Progenitor cell of endocrine pancreas (in vitro differentiated cells): ENCODE results near the gene BCAS3. TPM values are rescaled to one million over a fixed set of nuclear protein-coding genes. Genes with fewer than 3 reads are reported as not detected.

Experiments
- DNase-seq: peaks from one replicate; pipeline ENCODE4 v3.0.0; 2021; ENCODE audit warnings: low spot score; ENCODE audit not compliant: unreplicated experiment
- H3K27ac Mint-ChIP-seq: 2 replicates; pipeline ENCODE4 v1.8.0; 2021; ENCODE audit warnings: mild to moderate bottlenecking, moderate library complexity, mixed read lengths
- H3K27me3 Mint-ChIP-seq: 2 replicates; pipeline ENCODE4 v1.8.0; 2021; ENCODE audit warnings: mixed read lengths
- H3K36me3 Mint-ChIP-seq: 2 replicates; pipeline ENCODE4 v1.8.0; 2022; ENCODE audit warnings: mixed read lengths; ENCODE audit not compliant: insufficient read depth
- H3K4me1 Mint-ChIP-seq: 2 replicates; pipeline ENCODE4 v1.8.0; 2021; ENCODE audit warnings: low read depth, mixed read lengths
- H3K4me3 Mint-ChIP-seq: 2 replicates; pipeline ENCODE4 v1.8.0; 2021; ENCODE audit warnings: low read depth, mild to moderate bottlenecking, moderate library complexity, mixed read lengths
- H3K9me3 Mint-ChIP-seq: 2 replicates; pipeline ENCODE4 v1.8.0; 2021; ENCODE audit warnings: low read depth, mixed read lengths
- total RNA-seq: library from RNA; stranded (reverse); gene quantifications from 2 replicates; pipeline ENCODE4 v1.2.1, GENCODE V29; 2021
- TF ChIP-seq, protein P1 (sequence below): fragments of 200-600 bp; sonication (generic); IDR thresholded peaks from one replicate; pipeline ENCODE4 v1.5.0; 2021; ENCODE audit warnings: antibody characterized with exemption, mild to moderate bottlenecking; ENCODE audit not compliant: unreplicated experiment

The BCAS3 gene
- total RNA-seq, 1 donor from 2014 or later: 36.1 TPM

DNA sequence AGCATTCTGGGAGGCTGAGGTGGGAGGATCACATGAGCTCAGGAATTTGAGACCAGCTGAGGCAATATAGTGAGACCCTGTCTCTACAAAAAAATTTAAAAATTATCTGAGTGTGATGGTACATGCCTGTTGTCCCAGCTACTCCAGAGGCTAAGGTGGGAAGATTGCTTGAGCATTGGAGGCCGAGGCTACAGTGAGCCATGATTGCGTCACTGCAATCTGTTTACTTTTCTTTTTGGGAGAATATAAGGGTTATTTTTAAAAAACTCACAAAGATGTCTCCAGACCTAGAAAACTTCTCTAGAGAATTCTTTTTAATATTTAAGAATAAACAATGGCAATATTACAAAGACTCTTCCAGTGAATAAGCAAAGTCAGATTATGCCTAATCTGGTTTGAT, 226.9 kb downstream of the BCAS3 start:
- Mint-ChIP-seq H3K4me3 (no peak overlapping the region), H3K9me3 (no peaks in the 10 kb centered on the region), H3K4me1 (peaks cover 14% of the 10 kb centered on the region), H3K36me3 (peaks cover 6% of the 10 kb centered on the region), H3K27me3 (no peaks in the 10 kb centered on the region), H3K27ac (no peak overlapping the region)
- no peak for DNase-seq
- TF ChIP-seq, protein P1, sequence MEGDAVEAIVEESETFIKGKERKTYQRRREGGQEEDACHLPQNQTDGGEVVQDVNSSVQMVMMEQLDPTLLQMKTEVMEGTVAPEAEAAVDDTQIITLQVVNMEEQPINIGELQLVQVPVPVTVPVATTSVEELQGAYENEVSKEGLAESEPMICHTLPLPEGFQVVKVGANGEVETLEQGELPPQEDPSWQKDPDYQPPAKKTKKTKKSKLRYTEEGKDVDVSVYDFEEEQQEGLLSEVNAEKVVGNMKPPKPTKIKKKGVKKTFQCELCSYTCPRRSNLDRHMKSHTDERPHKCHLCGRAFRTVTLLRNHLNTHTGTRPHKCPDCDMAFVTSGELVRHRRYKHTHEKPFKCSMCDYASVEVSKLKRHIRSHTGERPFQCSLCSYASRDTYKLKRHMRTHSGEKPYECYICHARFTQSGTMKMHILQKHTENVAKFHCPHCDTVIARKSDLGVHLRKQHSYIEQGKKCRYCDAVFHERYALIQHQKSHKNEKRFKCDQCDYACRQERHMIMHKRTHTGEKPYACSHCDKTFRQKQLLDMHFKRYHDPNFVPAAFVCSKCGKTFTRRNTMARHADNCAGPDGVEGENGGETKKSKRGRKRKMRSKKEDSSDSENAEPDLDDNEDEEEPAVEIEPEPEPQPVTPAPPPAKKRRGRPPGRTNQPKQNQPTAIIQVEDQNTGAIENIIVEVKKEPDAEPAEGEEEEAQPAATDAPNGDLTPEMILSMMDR: no peak

DNA sequence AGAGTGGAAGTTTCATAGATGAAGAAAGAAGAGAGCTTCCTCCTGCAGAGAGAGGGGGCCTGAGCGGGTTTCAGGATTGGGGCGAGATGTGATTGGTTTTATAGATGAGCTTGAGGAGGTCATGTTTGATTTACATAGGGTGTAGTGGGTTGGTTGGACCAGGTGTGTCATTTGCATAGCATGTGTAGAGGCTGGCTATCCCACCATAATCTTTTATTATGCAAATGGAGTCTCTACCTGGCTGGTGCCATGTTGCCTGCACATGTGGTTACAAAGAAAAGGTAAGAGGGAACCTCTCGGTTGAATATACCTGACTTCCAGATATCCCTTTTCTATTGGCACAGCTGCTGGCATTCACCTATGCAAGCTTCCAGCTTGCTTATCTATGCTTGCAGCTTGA, 228.1 kb downstream of the BCAS3 start:
- Mint-ChIP-seq H3K27ac (no peak overlapping the region), H3K4me1 (peaks cover 14% of the 10 kb centered on the region), H3K36me3 (peaks cover 8% of the 10 kb centered on the region), H3K4me3 (no peak overlapping the region), H3K9me3 (no peaks in the 10 kb centered on the region), H3K27me3 (no peaks in the 10 kb centered on the region)
- no peak for DNase-seq
- TF ChIP-seq, protein P1: no peak

DNA sequence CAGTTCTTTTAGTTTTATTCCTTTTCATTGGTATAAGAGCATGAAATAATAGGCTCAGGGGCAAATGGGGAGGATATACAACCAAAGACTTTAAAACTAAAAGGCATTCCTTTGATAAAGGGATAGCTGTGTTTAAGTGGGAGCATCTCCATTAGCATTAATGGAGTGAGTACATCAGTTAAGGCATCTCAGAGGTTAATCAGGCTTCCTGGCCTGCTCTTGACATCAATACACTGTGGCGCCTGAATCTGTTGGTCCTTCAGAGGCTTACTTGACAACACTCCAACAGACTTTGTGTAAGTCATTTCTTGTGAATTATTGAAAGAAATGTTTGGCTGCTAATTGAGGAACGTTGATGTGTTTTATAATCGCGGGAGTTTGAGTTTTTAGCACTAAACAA, 230.7 kb downstream of the BCAS3 start:
- Mint-ChIP-seq H3K36me3 (peaks cover 8% of the 10 kb centered on the region), H3K27ac (no peak overlapping the region), H3K4me1 (peaks cover 14% of the 10 kb centered on the region), H3K4me3 (no peak overlapping the region), H3K9me3 (no peaks in the 10 kb centered on the region), H3K27me3 (no peaks in the 10 kb centered on the region)
- no peak for DNase-seq
- TF ChIP-seq, protein P1: no peak

DNA sequence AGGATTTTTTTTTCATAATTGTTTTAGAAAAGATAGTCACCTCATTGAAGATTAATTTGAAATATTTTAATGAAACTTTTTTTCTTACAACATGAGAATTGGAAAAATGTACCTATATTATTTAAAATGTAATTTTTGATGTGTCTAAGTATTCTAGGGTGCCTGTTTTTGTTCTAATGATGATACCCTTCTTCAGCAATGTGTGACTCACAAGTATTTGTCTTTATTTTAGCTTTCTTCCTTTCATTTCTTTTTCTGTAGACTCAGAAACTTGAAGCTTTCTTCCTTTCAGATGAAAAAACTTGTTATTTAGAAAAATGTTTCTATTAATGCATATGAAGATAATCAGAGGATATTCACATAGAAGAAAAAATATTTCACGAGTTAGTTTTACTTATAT, 231.8 kb downstream of the BCAS3 start:
- Mint-ChIP-seq H3K36me3 (peaks cover 6% of the 10 kb centered on the region), H3K9me3 (no peaks in the 10 kb centered on the region), H3K27me3 (no peaks in the 10 kb centered on the region), H3K4me1 (peaks cover 14% of the 10 kb centered on the region), H3K4me3 (no peak overlapping the region), H3K27ac (no peak overlapping the region)
- TF ChIP-seq, protein P1: no peak
- DNase-seq: no peak

DNA sequence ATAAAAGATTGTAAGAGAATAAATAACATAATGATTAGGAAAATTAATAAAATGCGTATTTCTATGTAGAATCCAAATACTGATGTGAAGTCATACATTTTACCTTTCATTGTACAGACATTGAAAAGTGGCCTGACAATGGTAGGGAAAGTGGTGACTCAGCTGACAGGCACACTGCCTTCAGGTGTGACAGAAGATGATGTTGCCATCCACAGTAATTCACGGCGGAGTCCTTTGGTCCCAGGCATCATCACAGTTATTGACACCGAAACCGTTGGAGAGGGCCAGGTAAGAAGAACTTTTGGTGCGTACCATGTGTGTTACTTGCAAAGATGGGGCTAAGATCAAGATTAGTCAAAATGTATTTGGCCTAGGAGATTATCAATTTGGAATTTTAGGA, 232.8 kb downstream of the BCAS3 start:
- Mint-ChIP-seq H3K9me3 (no peaks in the 10 kb centered on the region), H3K4me1 (peaks cover 14% of the 10 kb centered on the region), H3K27me3 (no peaks in the 10 kb centered on the region), H3K36me3 (peaks cover 5% of the 10 kb centered on the region), H3K27ac (no peak overlapping the region), H3K4me3 (no peak overlapping the region)
- TF ChIP-seq, protein P1: no peak
- DNase-seq: no peak
